OCI-LY7 (cell line): ENCODE results near the gene SELENOI.

Experiments
- EZH2phosphoT487 ChIP-seq: fragments of 200-600 bp; sonication (generic); IDR thresholded peaks from 2 replicates; pipeline ENCODE4 v1.6.1; 2018; ENCODE audit warnings: low read depth, borderline replicate concordance, mild to moderate bottlenecking, mixed run types, antibody characterized with exemption, low read length, moderate library complexity, mixed read lengths
- TF ChIP-seq, protein P1 (sequence below): fragments of 200-600 bp; sonication (generic); conservative IDR thresholded peaks from 2 replicates; pipeline ENCODE4 v1.5.1; 2014; ENCODE audit warnings: mild to moderate bottlenecking, antibody characterized with exemption, low read length, moderate library complexity, mixed read lengths

DNA sequence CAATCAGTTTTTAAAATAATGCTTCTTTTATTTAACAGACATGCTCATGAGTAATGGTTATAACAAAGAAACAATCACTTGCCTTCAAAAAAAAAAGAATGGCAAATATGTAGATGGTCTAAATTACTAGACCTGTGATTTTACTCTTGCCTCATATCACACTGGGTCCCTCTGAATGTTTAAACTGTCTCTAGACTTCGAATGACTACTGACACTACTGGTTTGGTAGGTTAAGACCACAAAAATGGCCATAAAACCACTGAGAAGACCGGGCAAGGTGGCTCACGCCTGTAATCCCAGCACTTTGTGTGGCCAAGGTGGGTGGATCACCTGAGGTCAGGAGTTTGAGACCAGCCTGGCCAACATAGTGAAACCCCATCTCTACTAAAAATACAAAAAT is 5.1 kb upstream of the SELENOI start:
- TF ChIP-seq, protein P1, sequence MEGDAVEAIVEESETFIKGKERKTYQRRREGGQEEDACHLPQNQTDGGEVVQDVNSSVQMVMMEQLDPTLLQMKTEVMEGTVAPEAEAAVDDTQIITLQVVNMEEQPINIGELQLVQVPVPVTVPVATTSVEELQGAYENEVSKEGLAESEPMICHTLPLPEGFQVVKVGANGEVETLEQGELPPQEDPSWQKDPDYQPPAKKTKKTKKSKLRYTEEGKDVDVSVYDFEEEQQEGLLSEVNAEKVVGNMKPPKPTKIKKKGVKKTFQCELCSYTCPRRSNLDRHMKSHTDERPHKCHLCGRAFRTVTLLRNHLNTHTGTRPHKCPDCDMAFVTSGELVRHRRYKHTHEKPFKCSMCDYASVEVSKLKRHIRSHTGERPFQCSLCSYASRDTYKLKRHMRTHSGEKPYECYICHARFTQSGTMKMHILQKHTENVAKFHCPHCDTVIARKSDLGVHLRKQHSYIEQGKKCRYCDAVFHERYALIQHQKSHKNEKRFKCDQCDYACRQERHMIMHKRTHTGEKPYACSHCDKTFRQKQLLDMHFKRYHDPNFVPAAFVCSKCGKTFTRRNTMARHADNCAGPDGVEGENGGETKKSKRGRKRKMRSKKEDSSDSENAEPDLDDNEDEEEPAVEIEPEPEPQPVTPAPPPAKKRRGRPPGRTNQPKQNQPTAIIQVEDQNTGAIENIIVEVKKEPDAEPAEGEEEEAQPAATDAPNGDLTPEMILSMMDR, result no peak
- no peak for TF ChIP-seq EZH2phosphoT487
